ENCODE measurements around the gene TAS2R38. TPM values are rescaled to one million over a fixed set of nuclear protein-coding genes. Genes with fewer than 3 reads are reported as not detected.

Gene TAS2R38
- total RNA-seq, 1 donor from 2014 or later, result not detected

GRCh38 chr7:141954334-141954733 lies 19.2 kb downstream of the TAS2R38 start:
- intact Hi-C loops (cut with DNase I), result no loop called here
- no peak for TF ChIP-seq CTCF (IDR thresholded peaks at IDR 0.05)
- H3K36me3 ChIP-seq, result no peaks in the 10 kb centered on the region

GRCh38 chr7:141952461-141952860 lies 21.1 kb downstream of the TAS2R38 start:
- no peak for DNase-seq
- H3K4me3 ChIP-seq, result no peak overlapping the region
- no peaks in the 10 kb centered on the region for H3K36me3 ChIP-seq
- TF ChIP-seq CTCF (IDR thresholded peaks at IDR 0.05), result no peak
- no peak for ATAC-seq
- no peaks in the 10 kb centered on the region for H3K4me1 ChIP-seq
- H3K27me3 ChIP-seq (ENCODE audit: low read depth), result no peaks in the 10 kb centered on the region
- no peak overlapping the region for H3K27ac ChIP-seq
- intact Hi-C loops (cut with DNase I), result no loop called here
- no peaks in the 10 kb centered on the region for H3K9me3 ChIP-seq

More at GRCh38 chr7:141954334-141954733, 19.2 kb downstream of the TAS2R38 start:
- DNase-seq (no peak), ATAC-seq (no peak)
- no peaks in the 10 kb centered on the region for H3K4me1 ChIP-seq
- no peak overlapping the region for H3K27ac ChIP-seq
- no peaks in the 10 kb centered on the region for H3K9me3 ChIP-seq
- no peak overlapping the region for H3K4me3 ChIP-seq
- H3K27me3 ChIP-seq (ENCODE audit: low read depth), result no peaks in the 10 kb centered on the region

GRCh38 chr7:141950806-141951205 lies 22.8 kb downstream of the TAS2R38 start:
- no peak for TF ChIP-seq CTCF (IDR thresholded peaks at IDR 0.05)
- Histone ChIP-seq H3K27me3 (ENCODE audit: low read depth) (no peaks in the 10 kb centered on the region), H3K36me3 (no peaks in the 10 kb centered on the region), H3K9me3 (no peaks in the 10 kb centered on the region), H3K4me3 (no peak overlapping the region), H3K27ac (no peak overlapping the region), H3K4me1 (no peaks in the 10 kb centered on the region)
- DNase-seq (no peak), ATAC-seq (no peak)
- intact Hi-C loops (cut with DNase I), result no loop called here

- Histone ChIP-seq H3K9me3 (no peaks in the 10 kb centered on the region), H3K27me3 (ENCODE audit: low read depth) (no peaks in the 10 kb centered on the region), H3K27ac (no peak overlapping the region), H3K4me1 (no peaks in the 10 kb centered on the region), H3K36me3 (no peaks in the 10 kb centered on the region), H3K4me3 (no peak overlapping the region)
- no peak for ATAC-seq
- intact Hi-C loops (cut with DNase I), result no loop called here
- DNase-seq, result no peak
- no peak for TF ChIP-seq CTCF (IDR thresholded peaks at IDR 0.05)
These were observed 23.7 kb downstream of the TAS2R38 start for GRCh38 chr7:141949911-141950310.

- DNase-seq, result no peak
- Histone ChIP-seq H3K27ac (no peak overlapping the region), H3K27me3 (ENCODE audit: low read depth) (no peaks in the 10 kb centered on the region), H3K4me3 (no peak overlapping the region), H3K4me1 (no peaks in the 10 kb centered on the region), H3K36me3 (no peaks in the 10 kb centered on the region), H3K9me3 (no peaks in the 10 kb centered on the region)
- no peak for TF ChIP-seq CTCF (IDR thresholded peaks at IDR 0.05)
- intact Hi-C loops (cut with DNase I), result no loop called here
- ATAC-seq, result no peak
These were observed 24.1 kb downstream of the TAS2R38 start for GRCh38 chr7:141949451-141949850.

GRCh38 chr7:141949021-141949420 lies 24.6 kb downstream of the TAS2R38 start:
- H3K27ac ChIP-seq, result no peak overlapping the region
- ATAC-seq (no peak), DNase-seq (no peak)
- intact Hi-C loops (cut with DNase I), result no loop called here
- H3K4me1 ChIP-seq, result no peaks in the 10 kb centered on the region
- no peak for TF ChIP-seq CTCF (IDR thresholded peaks at IDR 0.05)
- no peak overlapping the region for H3K4me3 ChIP-seq
- no peaks in the 10 kb centered on the region for H3K36me3 ChIP-seq
- H3K27me3 ChIP-seq (ENCODE audit: low read depth), result no peaks in the 10 kb centered on the region
- no peaks in the 10 kb centered on the region for H3K9me3 ChIP-seq
